GM12878 (cell line): Measurements from ENCODE around the gene OR2AK2. TPM values are rescaled to one million over a fixed set of nuclear protein-coding genes. Genes with fewer than 3 reads are reported as not detected.

ENCODE experiments used
- ATAC-seq: fragments of 200-7000 bp; cut with Tn5 transposase; 3 replicates; pipeline ENCODE4 v1.9.1; 2020; ENCODE audit warnings: mild to moderate bottlenecking, moderate library complexity
- BruUV-seq: library from RNA; stranded (reverse); fragments of 400-500 nt; replicated peaks from 2 replicates; lab custom pipeline; 2021; lab: Mats Ljungman, UMichigan
- CTCF ChIA-PET: fragments of 300-600 bp; sonication (Branson Sonifier 250); formaldehyde crosslinking; extraction: SDS; loops from one replicate; lab custom pipeline; 2021; ENCODE audit warnings: inconsistent platforms; lab: Yijun Ruan, JAX
- POLR2A ChIA-PET: fragments of 350-600 bp; formaldehyde crosslinking; extraction: SDS; loops from one replicate; lab custom pipeline; 2021; ENCODE audit warnings: inconsistent platforms; lab: Charles Lee
- RAD21 ChIA-PET: fragments of 300-600 bp; sonication (Branson Sonifier 250); formaldehyde crosslinking; loops from one replicate; lab custom pipeline; 2023; ENCODE audit warnings: antibody characterized with exemption; ENCODE audit not compliant: unreplicated experiment; lab: Charles Lee
- SMC1A ChIA-PET: fragments of 300-600 bp; sonication (Branson Sonifier 250); formaldehyde crosslinking; loops from one replicate; lab custom pipeline; 2023; ENCODE audit not compliant: unreplicated experiment, uncharacterized antibody; lab: Charles Lee
- DNase-seq: peaks from one replicate; pipeline ENCODE4 v3.0.0-alpha.2; 2011; ENCODE audit warnings: low read depth, low spot score
- FAIRE-seq: peaks from 3 replicates; lab custom pipeline; 2011; peaks lifted over from hg19 to GRCh38; lab: Jason Lieb, UNC
- H2AFZ ChIP-seq: 2 replicates; pipeline ENCODE4 v1.6.0; 2011; ENCODE audit warnings: low read depth, low read length, control low read depth; ENCODE audit not compliant: control insufficient read depth
- H3K27ac ChIP-seq: 2 replicates; pipeline ENCODE4 v1.5.1; 2011; ENCODE audit warnings: control low read depth; ENCODE audit not compliant: control insufficient read depth, insufficient read depth
- H3K27me3 ChIP-seq, 2 experiments: replicated peaks in 1 of 2; 2 replicates each; pipeline versions ENCODE4 v1.6.0 to v1.6.1; 2011; ENCODE audit warnings: low read length in 1 of 2; ENCODE audit not compliant: control insufficient read depth in 2 of 2, insufficient read depth in 2 of 2
- H3K36me3 ChIP-seq, 2 experiments: 2 replicates each; pipeline ENCODE4 v1.5.1; 2011; ENCODE audit warnings: low read length in 1 of 2; ENCODE audit not compliant: control insufficient read depth in 2 of 2, insufficient read depth in 2 of 2
- H3K4me1 ChIP-seq: 2 replicates; pipeline ENCODE4 v1.6.1; 2011; ENCODE audit warnings: mild to moderate bottlenecking, low read length, moderate library complexity, mixed read lengths; ENCODE audit not compliant: control insufficient read depth, insufficient read depth
- H3K4me2 ChIP-seq: 2 replicates; pipeline ENCODE4 v1.6.0; 2011; ENCODE audit warnings: control low read depth; ENCODE audit not compliant: control insufficient read depth, insufficient read depth
- H3K4me3 ChIP-seq: fragments of 200-600 bp; sonication (generic); 2 replicates; pipeline ENCODE4 v1.5.1; 2016
- H3K79me2 ChIP-seq: 2 replicates; pipeline ENCODE4 v1.6.0; 2011; ENCODE audit warnings: low read length; ENCODE audit not compliant: control insufficient read depth, insufficient read depth
- H3K9ac ChIP-seq: 2 replicates; pipeline ENCODE4 v1.8.0; 2011; ENCODE audit warnings: low read length, control low read depth, mixed read lengths; ENCODE audit not compliant: control insufficient read depth, insufficient read depth
- H3K9me3 ChIP-seq: replicated peaks from 3 replicates; pipeline ENCODE4 v1.5.1; 2011; ENCODE audit warnings: mild to moderate bottlenecking, low read length; ENCODE audit not compliant: control insufficient read depth, insufficient read depth
- H4K20me1 ChIP-seq: 2 replicates; pipeline ENCODE4 v1.6.0; 2011; ENCODE audit not compliant: control insufficient read depth, insufficient read depth
- ATF3 ChIP-seq: IDR thresholded peaks from 2 replicates; pipeline ENCODE4 v1.6.1; 2011; ENCODE audit warnings: low read depth, mild to moderate bottlenecking, low read length, moderate library complexity, borderline replicate concordance; ENCODE audit errors: extremely low read depth
- USF2 ChIP-seq: IDR thresholded peaks from 2 replicates; pipeline ENCODE4 v1.6.1; 2011; ENCODE audit warnings: low read depth, low read length, improper control_type of control experiment, borderline replicate concordance
- ZNF384 ChIP-seq: IDR thresholded peaks from 2 replicates; pipeline ENCODE4 v1.6.1; 2012; ENCODE audit warnings: low read depth, mild to moderate bottlenecking, low read length, improper control_type of control experiment, borderline replicate concordance
- WGBS: methylation state at CpG from one replicate; pipeline ENCODE4 v1.1.6; 2016; ENCODE audit warnings: low lambda C conversion rate; ENCODE audit not compliant: insufficient replicate concordance, insufficient coverage; ENCODE audit errors: missing lambda C conversion rate; 5-methylcytosine and 5-hydroxymethylcytosine counted together
- in situ Hi-C: fragments of 300-500 bp; cut with MboI; formaldehyde crosslinking; loops from 9 replicates; pipeline ENCODE4 v1.14.3; 2018; ENCODE audit warnings: mixed read lengths
- intact Hi-C: fragments of 100-400 bp; cut with micrococcal nuclease; formaldehyde crosslinking; loops from one replicate; pipeline ENCODE4 v1.14.2; 2022; ENCODE audit not compliant: unreplicated experiment
- polyA plus RNA-seq, 11 experiments: library from polyadenylated mRNA; depleted of rRNA in 4 of 11; unstranded in 6 of 11; stranded (reverse) in 5 of 11; fragments of >200 nt; fragmentation: Nextera tagmentation in 4 of 11; fragmentation: Illumina TruSeq in 1 of 11; extraction: Ambion mirVana in 4 of 11; extraction: Trizol in 1 of 11; gene quantifications; 1 replicate in 1 of 11; 2 replicates in 10 of 11; pipeline versions ENCODE4 v1.2.1 to v1.2.3, GENCODE V29; 2011 to 2016; ENCODE audit warnings: inconsistent platforms in 2 of 11, missing spikeins in 2 of 11, low read depth in 1 of 11
- small RNA-seq: library from RNA; depleted of rRNA; stranded (forward); fragments of <200 nt; gene quantifications from one replicate; pipeline ENCODE3, GENCODE V24; 2014
- total RNA-seq, 4 experiments: library from RNA; depleted of rRNA in 3 of 4; stranded (reverse); fragments of >200 nt in 3 of 4; fragmentation: Illumina TruSeq in 1 of 4; extraction: Trizol in 1 of 4; gene quantifications; 2 replicates each; pipeline versions ENCODE4 v1.2.1 to v1.2.3, GENCODE V29; 2013 to 2021

The OR2AK2 gene
- total and polyA plus RNA-seq, 10 of the 15 experiments (the other 5 are each of a cell fraction or from before 2014, with no cell fraction given): 0.11 to 0.13 TPM; not detected in 8

DNA sequence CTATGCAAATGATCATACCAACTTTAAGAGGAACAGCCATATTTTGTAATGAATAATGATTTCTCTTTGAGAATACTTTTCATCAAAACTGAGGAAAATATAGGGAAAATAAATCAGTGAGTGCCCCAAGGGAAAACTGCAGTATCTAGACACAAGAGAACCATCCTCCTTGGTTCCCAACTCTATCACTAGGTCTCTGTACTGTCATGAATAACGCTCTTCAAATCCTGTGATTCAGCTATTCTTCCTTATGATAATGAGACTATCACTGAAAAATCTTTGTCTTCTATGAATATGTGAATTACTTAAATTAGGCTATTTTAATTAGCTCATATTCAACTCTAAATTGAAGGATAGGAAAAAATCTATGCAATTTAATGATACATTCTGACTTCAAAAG, 50.8 kb downstream of the OR2AK2 start:
- Histone ChIP-seq H3K27me3 (no peaks in the 10 kb centered on the region), H4K20me1 (no peaks in the 10 kb centered on the region), H3K4me3 (no peak overlapping the region), H3K79me2 (no peaks in the 10 kb centered on the region), H3K36me3 (no peaks in the 10 kb centered on the region), H3K27ac (no peak overlapping the region), H3K9me3 (no peaks in the 10 kb centered on the region), H3K4me1 (no peaks in the 10 kb centered on the region), H3K9ac (no peak overlapping the region), H3K4me2 (no peak overlapping the region), H2AFZ (no peak overlapping the region)
- TF ChIP-seq ZNF384: no peak
- no peak for TF ChIP-seq ATF3
- TF ChIP-seq USF2: no peak
- WGBS: 0% methylated on average over 1 of the region's 1 CpG
- ChIA-PET RAD21 (no interaction called here), CTCF (no interaction called here), POLR2A (no interaction called here), SMC1A (no interaction called here)
- FAIRE-seq (no peak), ATAC-seq (no peak), DNase-seq (no peak)
- in situ Hi-C loops (no loop called here), intact Hi-C loops (no loop called here)
- no TSS peak for BruUV-seq

Small RNA genes within 50 kb of the gene (small RNA-seq; reads per million reads assigned to genes)
- gene RF00019: not detected

Other genes with a start within 250 kb of the OR2AK2 start
Only the 7 nearest of the 18 such genes appear.
- not detected in 2 replicates for gene OR2W3, start 69.6 kb upstream of the OR2AK2 start, total RNA-seq (2014; rRNA removed)
- not detected in 2 replicates for gene OR2W3, start 69.6 kb upstream of the OR2AK2 start, total RNA-seq (2014; rRNA removed; fragmentation: Illumina TruSeq; extraction: Trizol)
- not detected in 2 replicates for gene OR2W3, start 69.6 kb upstream of the OR2AK2 start, total RNA-seq (2021)
- not detected in 2 replicates for gene OR2W3, start 69.6 kb upstream of the OR2AK2 start, polyA plus RNA-seq (2011; rRNA removed)
- gene OR2W3, start 69.6 kb upstream of the OR2AK2 start, polyA plus RNA-seq (2014; fragmentation: Illumina TruSeq; extraction: Trizol): not detected in 2 replicates
- gene OR2W3, start 69.6 kb upstream of the OR2AK2 start, polyA plus RNA-seq (2014; fragmentation: Nextera tagmentation; extraction: Ambion mirVana): not detected
- gene OR2W3, start 69.6 kb upstream of the OR2AK2 start, polyA plus RNA-seq (2014; rRNA removed): not detected in 2 replicates
- gene OR2W3, start 69.6 kb upstream of the OR2AK2 start, polyA plus RNA-seq (2016; fragmentation: Nextera tagmentation; extraction: Ambion mirVana): not detected
- 0.11 TPM in 1 of 2 replicates, not detected in the other for gene OR2T8, start 45.0 kb upstream of the OR2AK2 start, total RNA-seq (2014; rRNA removed)
- not detected in 2 replicates for gene OR2T8, start 45.0 kb upstream of the OR2AK2 start, total RNA-seq (2014; rRNA removed; fragmentation: Illumina TruSeq; extraction: Trizol)
- gene OR2T8, start 45.0 kb upstream of the OR2AK2 start, total RNA-seq (2021): not detected in 2 replicates
- gene OR2T8, start 45.0 kb upstream of the OR2AK2 start, polyA plus RNA-seq (2011; rRNA removed): not detected in 2 replicates
- not detected in 2 replicates for gene OR2T8, start 45.0 kb upstream of the OR2AK2 start, polyA plus RNA-seq (2014; fragmentation: Illumina TruSeq; extraction: Trizol)
- not detected for gene OR2T8, start 45.0 kb upstream of the OR2AK2 start, polyA plus RNA-seq (2014; fragmentation: Nextera tagmentation; extraction: Ambion mirVana)
- not detected in 2 replicates for gene OR2T8, start 45.0 kb upstream of the OR2AK2 start, polyA plus RNA-seq (2014; rRNA removed)
- not detected for gene OR2T8, start 45.0 kb upstream of the OR2AK2 start, polyA plus RNA-seq (2016; fragmentation: Nextera tagmentation; extraction: Ambion mirVana)
- not detected in 2 replicates for gene OR2AJ1, start 40.3 kb upstream of the OR2AK2 start, total RNA-seq (2014; rRNA removed)
- not detected in 2 replicates for gene OR2AJ1, start 40.3 kb upstream of the OR2AK2 start, total RNA-seq (2014; rRNA removed; fragmentation: Illumina TruSeq; extraction: Trizol)
- not detected in 2 replicates for gene OR2AJ1, start 40.3 kb upstream of the OR2AK2 start, total RNA-seq (2021)
- not detected in 2 replicates for gene OR2AJ1, start 40.3 kb upstream of the OR2AK2 start, polyA plus RNA-seq (2011; rRNA removed)
- not detected in 2 replicates for gene OR2AJ1, start 40.3 kb upstream of the OR2AK2 start, polyA plus RNA-seq (2014; fragmentation: Illumina TruSeq; extraction: Trizol)
- not detected for gene OR2AJ1, start 40.3 kb upstream of the OR2AK2 start, polyA plus RNA-seq (2014; fragmentation: Nextera tagmentation; extraction: Ambion mirVana)
- not detected in 2 replicates for gene OR2AJ1, start 40.3 kb upstream of the OR2AK2 start, polyA plus RNA-seq (2014; rRNA removed)
- not detected for gene OR2AJ1, start 40.3 kb upstream of the OR2AK2 start, polyA plus RNA-seq (2016; fragmentation: Nextera tagmentation; extraction: Ambion mirVana)
- 0.11 TPM in 1 of 2 replicates, not detected in the other for gene OR2L8, start 16.4 kb upstream of the OR2AK2 start, total RNA-seq (2014; rRNA removed)
- gene OR2L8, start 16.4 kb upstream of the OR2AK2 start, total RNA-seq (2014; rRNA removed; fragmentation: Illumina TruSeq; extraction: Trizol): not detected in 2 replicates
- not detected in 2 replicates for gene OR2L8, start 16.4 kb upstream of the OR2AK2 start, total RNA-seq (2021)
- gene OR2L8, start 16.4 kb upstream of the OR2AK2 start, polyA plus RNA-seq (2011; rRNA removed): not detected in 2 replicates
- not detected in 2 replicates for gene OR2L8, start 16.4 kb upstream of the OR2AK2 start, polyA plus RNA-seq (2014; fragmentation: Illumina TruSeq; extraction: Trizol)
- not detected for gene OR2L8, start 16.4 kb upstream of the OR2AK2 start, polyA plus RNA-seq (2014; fragmentation: Nextera tagmentation; extraction: Ambion mirVana)
- not detected in 2 replicates for gene OR2L8, start 16.4 kb upstream of the OR2AK2 start, polyA plus RNA-seq (2014; rRNA removed)
- gene OR2L8, start 16.4 kb upstream of the OR2AK2 start, polyA plus RNA-seq (2016; fragmentation: Nextera tagmentation; extraction: Ambion mirVana): not detected
- not detected in 2 replicates for gene OR2L5, start 48.4 kb downstream of the OR2AK2 start, total RNA-seq (2014; rRNA removed)
- not detected in 2 replicates for gene OR2L5, start 48.4 kb downstream of the OR2AK2 start, total RNA-seq (2014; rRNA removed; fragmentation: Illumina TruSeq; extraction: Trizol)
- gene OR2L5, start 48.4 kb downstream of the OR2AK2 start, total RNA-seq (2021): not detected in 2 replicates
- gene OR2L5, start 48.4 kb downstream of the OR2AK2 start, polyA plus RNA-seq (2011; rRNA removed): 0.04 TPM in 1 of 2 replicates, not detected in the other
- not detected in 2 replicates for gene OR2L5, start 48.4 kb downstream of the OR2AK2 start, polyA plus RNA-seq (2014; fragmentation: Illumina TruSeq; extraction: Trizol)
- not detected for gene OR2L5, start 48.4 kb downstream of the OR2AK2 start, polyA plus RNA-seq (2014; fragmentation: Nextera tagmentation; extraction: Ambion mirVana)
- 0.04 TPM in 1 of 2 replicates, not detected in the other for gene OR2L5, start 48.4 kb downstream of the OR2AK2 start, polyA plus RNA-seq (2014; rRNA removed)
- gene OR2L5, start 48.4 kb downstream of the OR2AK2 start, polyA plus RNA-seq (2016; fragmentation: Nextera tagmentation; extraction: Ambion mirVana): not detected
- 0.05 TPM in 1 of 2 replicates, not detected in the other for gene OR2L2, start 64.8 kb downstream of the OR2AK2 start, total RNA-seq (2014; rRNA removed)
- 0.04 and 0.05 TPM in 2 replicates for gene OR2L2, start 64.8 kb downstream of the OR2AK2 start, total RNA-seq (2014; rRNA removed; fragmentation: Illumina TruSeq; extraction: Trizol)
- not detected in 2 replicates for gene OR2L2, start 64.8 kb downstream of the OR2AK2 start, total RNA-seq (2021)
- 0.01 and 0.04 TPM in 2 replicates for gene OR2L2, start 64.8 kb downstream of the OR2AK2 start, polyA plus RNA-seq (2011; rRNA removed)
- gene OR2L2, start 64.8 kb downstream of the OR2AK2 start, polyA plus RNA-seq (2014; fragmentation: Illumina TruSeq; extraction: Trizol): 0.03 TPM in 2 replicates
- under 1 TPM in 1 of 2 experiments, not detected in 1; 0.04 TPM for gene OR2L2, start 64.8 kb downstream of the OR2AK2 start, polyA plus RNA-seq (2014; fragmentation: Nextera tagmentation; extraction: Ambion mirVana)
- 0.04 TPM in 1 of 2 replicates, not detected in the other for gene OR2L2, start 64.8 kb downstream of the OR2AK2 start, polyA plus RNA-seq (2014; rRNA removed)
- gene OR2L2, start 64.8 kb downstream of the OR2AK2 start, polyA plus RNA-seq (2016; fragmentation: Nextera tagmentation; extraction: Ambion mirVana): not detected
- gene OR2L3, start 81.6 kb downstream of the OR2AK2 start, total RNA-seq (2014; rRNA removed): not detected in 2 replicates
- gene OR2L3, start 81.6 kb downstream of the OR2AK2 start, total RNA-seq (2014; rRNA removed; fragmentation: Illumina TruSeq; extraction: Trizol): not detected in 2 replicates
- not detected in 2 replicates for gene OR2L3, start 81.6 kb downstream of the OR2AK2 start, total RNA-seq (2021)
- gene OR2L3, start 81.6 kb downstream of the OR2AK2 start, polyA plus RNA-seq (2011; rRNA removed): not detected in 2 replicates
- gene OR2L3, start 81.6 kb downstream of the OR2AK2 start, polyA plus RNA-seq (2014; fragmentation: Illumina TruSeq; extraction: Trizol): not detected in 2 replicates
- not detected for gene OR2L3, start 81.6 kb downstream of the OR2AK2 start, polyA plus RNA-seq (2014; fragmentation: Nextera tagmentation; extraction: Ambion mirVana)
- not detected in 2 replicates for gene OR2L3, start 81.6 kb downstream of the OR2AK2 start, polyA plus RNA-seq (2014; rRNA removed)
- gene OR2L3, start 81.6 kb downstream of the OR2AK2 start, polyA plus RNA-seq (2016; fragmentation: Nextera tagmentation; extraction: Ambion mirVana): not detected